Cardiac fibroblast (primary cell): Measurements from ENCODE around the gene RFK.
A peak's percentile ranks its signal among the peaks of the same experiment; 100 is the strongest.

Source experiments
- DNase-seq, 2 donors: peaks; one replicate each; pipeline versions ENCODE4 v3.0.0 to v3.0.0-alpha.2; 2010; ENCODE audit warnings: low read depth in 2 of 2
- H3K4me3 ChIP-seq, 2 donors: replicated peaks in 1 of 2; 1 replicate in 1 of 2; 2 replicates in 1 of 2; pipeline ENCODE4 v1.5.1; 2011; ENCODE audit warnings: low read depth in 2 of 2, low read length in 2 of 2, mild to moderate bottlenecking in 2 of 2, moderate library complexity in 1 of 2
- CTCF ChIP-seq: IDR thresholded peaks from one replicate; pipeline ENCODE4 v1.5.1; 2011; ENCODE audit warnings: low read depth, mild to moderate bottlenecking, low read length, inconsistent platforms

RFK gene

GRCh38 chr9:76419782-76420380 lies 25.7 kb upstream of the RFK start:
- TF ChIP-seq CTCF = peak; percentile 77
- H3K4me3 ChIP-seq = no peak overlapping the region
- DNase-seq = peak; percentile 32 to 51

- no peak for DNase-seq
- no peak overlapping the region for H3K4me3 ChIP-seq
- TF ChIP-seq CTCF = no peak
Observed at GRCh38 chr9:76417394-76417793, 23.2 kb upstream of the RFK start.

- TF ChIP-seq CTCF = no peak
- no peak overlapping the region for H3K4me3 ChIP-seq
- peak; percentile 76 to 82 for DNase-seq
Observed at GRCh38 chr9:76415731-76416130, 21.5 kb upstream of the RFK start.

GRCh38 chr9:76415154-76415553 lies 20.9 kb upstream of the RFK start:
- no peak for TF ChIP-seq CTCF
- no peak overlapping the region for H3K4me3 ChIP-seq
- peak; percentile 20 to 55 for DNase-seq

- DNase-seq = peak; percentile 80 to 89
- H3K4me3 ChIP-seq = no peak overlapping the region
- no peak for TF ChIP-seq CTCF
Observed at GRCh38 chr9:76414661-76415060, 20.4 kb upstream of the RFK start.

GRCh38 chr9:76413658-76414057 lies 19.4 kb upstream of the RFK start:
- TF ChIP-seq CTCF = no peak
- H3K4me3 ChIP-seq = no peak overlapping the region
- DNase-seq = no peak

GRCh38 chr9:76412638-76413037 lies 18.4 kb upstream of the RFK start:
- no peak for TF ChIP-seq CTCF
- no peak overlapping the region for H3K4me3 ChIP-seq
- DNase-seq = no peak
